Activated CD4-positive, alpha-beta T cell treated with anti-CD3 and anti-CD28 coated beads, Interleukin-2, amount 50 U/mL, for 4 hours (primary cell): ENCODE measurements around the gene GRIN2A.

Experiments
- DNase-seq, 2 experiments: peaks; one replicate each; pipeline ENCODE4 v3.0.0-alpha.2; 2020

GRIN2A gene

DNA sequence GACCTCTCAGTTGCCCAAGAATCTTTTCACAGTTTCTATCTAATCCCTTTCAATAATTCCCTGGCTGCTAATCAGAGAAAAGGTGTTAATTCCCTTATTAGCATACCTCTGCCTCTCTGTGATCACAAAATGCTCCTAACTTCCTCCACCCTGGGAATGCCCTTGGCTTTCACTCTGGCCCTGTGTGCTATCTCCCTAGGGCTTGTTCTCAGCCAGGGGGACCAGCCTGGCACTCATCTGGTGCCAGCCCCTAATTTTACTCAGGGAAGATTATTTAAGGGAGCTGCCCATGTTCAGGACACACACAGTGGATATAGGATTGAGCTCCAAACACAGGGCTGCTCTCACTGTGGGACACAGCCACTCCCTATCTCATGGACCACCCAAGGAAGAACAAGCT lies 225.2 kb downstream of the GRIN2A start:
- no peak for DNase-seq

DNA sequence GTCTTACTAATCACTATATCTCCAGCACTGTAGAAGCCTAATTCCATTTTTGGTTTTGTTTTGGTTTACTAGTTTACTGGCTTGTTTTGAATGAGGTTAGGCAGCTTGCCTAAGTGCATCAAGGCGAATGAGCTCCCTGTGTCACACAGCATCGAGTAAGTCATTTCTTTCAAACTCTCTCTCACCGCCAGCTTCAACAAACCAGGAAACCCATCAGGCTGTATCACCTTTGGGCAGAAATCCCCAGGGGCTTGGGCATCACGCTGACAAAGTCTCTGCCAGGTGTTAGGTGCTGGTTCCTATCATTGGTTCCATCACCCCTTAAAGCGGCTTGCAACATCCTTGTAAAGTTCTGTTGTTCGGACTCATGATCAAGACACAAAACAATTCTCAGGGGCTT lies 226.6 kb downstream of the GRIN2A start:
- no peak for DNase-seq

DNA sequence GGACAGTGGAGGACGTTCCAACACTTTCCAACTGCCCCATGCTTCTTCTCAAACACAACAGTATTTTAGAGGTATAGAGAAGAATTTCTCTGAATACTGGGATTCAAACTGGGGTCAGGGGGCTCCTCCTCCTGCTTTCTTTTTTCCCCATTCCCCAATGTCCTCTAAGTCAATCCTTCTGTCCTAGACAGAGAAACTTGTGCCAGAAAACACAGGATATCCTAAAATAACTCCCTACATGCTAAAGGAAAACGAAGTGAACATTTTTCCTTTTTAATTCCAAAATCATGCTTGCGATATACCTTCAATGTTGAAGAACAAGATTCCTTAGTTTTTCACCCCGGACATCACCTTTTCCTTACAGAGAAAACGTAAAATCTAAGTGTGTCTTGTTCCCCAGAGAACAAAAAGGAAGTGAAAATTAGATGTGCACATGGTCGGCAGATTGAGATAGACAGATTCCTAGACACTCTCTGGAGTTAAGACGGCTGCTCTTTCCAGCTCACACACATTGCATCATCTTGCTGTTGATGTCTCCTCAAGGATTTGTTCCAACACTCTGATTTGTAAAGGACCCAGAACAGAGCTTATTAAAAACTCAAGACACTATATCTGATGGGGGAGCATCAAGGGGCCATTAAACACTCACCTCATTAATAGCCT lies 228.2 kb downstream of the GRIN2A start:
- DNase-seq, result no peak

DNA sequence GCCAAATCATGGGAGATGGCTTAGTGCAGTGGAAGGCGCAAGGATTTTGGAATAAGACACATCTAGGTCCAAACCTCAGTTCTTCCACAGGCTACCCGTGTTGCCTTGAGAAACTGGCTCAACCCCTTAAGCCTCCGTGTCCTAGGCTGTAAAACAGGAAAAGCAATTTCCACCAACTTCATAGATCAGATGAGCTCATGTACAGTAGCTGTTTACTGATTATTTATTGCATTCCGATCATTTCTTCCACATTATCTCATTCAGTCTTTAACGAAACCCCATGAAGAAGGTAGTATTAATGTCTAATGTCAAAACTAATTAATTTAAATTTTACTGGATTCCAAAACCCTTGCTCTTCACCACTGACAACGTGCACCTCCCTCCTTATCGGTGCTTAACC lies 231.6 kb downstream of the GRIN2A start:
- DNase-seq, result no peak

DNA sequence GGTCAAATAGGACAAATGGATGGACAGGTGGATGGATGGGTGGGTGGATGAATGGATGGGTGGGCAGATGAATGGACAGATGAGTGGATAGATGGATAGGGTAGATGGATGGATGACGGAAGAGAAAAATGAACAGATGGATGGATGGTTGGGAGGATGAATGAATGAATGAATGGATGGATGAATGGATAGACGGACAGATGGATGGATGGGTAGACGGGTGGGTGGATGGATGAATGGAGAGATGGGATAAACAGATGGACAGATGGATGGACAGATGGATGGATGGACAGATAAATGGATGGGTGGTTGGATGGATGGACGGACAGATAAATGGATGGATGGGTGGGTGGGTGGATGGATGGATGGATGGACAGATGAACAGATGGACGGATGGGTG lies 232.8 kb downstream of the GRIN2A start:
- no peak for DNase-seq

DNA sequence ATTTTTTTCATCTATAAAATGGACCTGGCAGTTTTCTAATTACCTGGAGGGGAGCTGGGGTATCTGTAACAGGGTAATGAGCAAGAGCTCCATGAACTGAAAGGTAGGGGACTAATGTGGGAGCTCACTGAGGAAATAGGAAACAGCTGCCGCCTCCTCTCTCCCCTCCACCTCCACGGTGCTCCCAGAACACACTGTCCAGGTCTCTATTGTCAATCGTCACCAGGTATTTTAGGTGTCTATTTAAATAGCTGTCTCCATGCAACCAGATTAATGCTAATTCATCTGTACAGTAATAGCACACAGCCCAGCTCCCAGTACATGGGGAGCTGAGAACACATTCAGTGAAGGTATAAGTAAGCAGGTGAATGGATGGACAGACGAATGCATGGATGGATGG lies 233.3 kb downstream of the GRIN2A start:
- no peak for DNase-seq

DNA sequence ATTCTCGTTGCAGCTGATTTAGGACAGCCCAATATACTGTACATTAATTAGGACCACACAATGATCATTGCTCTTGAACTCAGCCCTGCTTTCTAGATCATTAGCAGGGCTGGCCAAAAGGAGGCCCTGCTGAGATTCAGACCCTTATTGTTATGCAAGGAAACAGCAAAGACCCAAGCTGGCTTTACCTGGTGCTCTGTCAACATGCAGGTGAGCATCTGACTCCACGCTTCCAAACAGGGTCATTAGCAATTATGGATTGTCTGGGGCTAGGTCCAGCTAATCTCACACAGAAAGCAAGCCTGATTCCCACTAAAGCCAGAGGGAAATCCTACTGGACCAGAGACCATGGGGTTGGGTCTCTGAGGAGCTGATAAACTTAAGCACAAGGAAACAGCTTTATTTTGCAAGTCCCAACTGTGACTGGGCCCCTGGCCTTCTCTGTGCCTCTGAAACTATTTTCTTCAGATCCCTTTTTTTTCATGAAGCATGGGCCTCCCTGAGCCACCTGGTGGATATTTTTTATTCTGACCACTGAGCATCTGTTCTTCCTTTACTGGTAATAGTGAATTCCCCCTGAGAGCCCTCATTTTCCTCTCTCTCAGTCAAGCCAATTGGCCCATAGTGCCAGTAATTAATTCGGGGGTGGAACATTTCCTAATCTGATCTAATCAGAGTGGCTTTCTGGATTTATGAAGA lies 236.1 kb downstream of the GRIN2A start:
- no peak for DNase-seq

DNA sequence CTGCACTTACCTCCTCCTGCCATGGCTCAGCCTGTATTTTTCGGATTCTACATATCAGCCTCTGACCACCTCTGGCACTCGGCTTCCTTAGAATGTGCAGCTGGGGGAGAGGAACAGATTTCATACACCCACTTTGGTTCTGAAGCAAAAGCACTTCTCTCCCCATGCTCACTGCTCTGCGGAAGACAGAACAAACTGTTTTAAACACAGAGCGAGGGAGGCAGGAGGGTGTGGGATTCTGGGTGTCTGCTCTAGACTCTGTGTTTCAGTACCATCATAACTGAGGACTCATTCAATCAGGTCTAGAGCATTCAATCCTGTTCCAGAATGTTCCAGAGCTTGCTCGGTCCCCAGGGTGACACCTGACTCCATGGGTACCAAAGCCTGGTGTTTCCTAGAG lies 239.1 kb downstream of the GRIN2A start:
- DNase-seq, result no peak

DNA sequence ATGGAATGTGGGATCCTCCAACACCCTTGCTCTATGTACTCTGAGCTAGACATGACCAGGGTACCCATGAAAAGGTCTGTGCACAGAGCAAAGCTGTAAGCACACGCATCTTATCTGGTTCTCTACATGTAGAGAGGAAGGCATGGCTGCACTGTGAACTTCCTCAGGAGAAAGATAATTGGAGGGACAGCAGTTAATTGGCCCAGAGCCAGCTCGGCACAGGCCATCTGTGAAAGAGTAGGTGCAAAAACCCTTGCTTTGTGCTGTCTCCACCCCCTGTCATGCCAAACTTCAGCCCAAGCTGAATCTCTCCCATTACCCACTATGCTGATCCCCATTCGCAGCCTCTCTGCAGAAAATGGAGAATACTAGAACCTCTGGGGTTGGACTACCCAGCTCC lies 241.0 kb downstream of the GRIN2A start:
- DNase-seq, result no peak

DNA sequence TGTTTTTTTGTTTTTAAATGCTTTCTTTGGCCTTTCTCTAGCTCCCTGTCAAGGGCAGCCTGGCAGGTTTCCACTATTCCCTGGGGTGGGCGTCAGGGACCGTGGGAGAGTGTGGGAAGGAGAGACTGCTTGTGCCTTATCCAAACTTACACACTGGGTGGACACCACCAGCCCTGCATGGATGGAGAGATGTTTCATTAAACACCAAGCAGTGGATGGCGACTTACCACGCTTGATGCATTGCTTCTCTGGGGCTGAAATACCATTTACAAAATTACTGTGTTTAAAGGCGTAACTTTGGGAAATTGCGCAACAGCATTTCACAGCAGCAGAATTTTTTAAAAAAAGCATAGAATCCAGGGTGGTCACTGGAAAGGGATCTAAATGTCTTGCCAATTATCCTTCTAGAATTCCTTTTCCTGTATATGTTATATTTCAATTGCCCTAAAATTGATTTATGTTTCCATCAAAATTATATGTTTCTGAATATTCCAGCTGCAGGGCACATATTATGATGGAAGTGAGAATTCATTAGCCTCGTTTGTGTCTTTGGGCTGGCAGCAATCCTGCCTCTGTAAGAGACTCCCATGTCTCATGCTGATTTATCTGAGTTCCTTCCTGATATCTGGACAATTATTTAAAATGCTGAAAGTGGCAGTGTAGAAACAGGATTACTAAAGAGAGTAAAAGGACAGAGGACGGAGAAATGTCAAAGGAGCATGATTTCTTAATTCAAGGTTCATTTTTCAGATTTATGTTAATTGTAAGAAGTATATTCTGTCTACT lies 247.3 kb downstream of the GRIN2A start:
- DNase-seq, result no peak

DNA sequence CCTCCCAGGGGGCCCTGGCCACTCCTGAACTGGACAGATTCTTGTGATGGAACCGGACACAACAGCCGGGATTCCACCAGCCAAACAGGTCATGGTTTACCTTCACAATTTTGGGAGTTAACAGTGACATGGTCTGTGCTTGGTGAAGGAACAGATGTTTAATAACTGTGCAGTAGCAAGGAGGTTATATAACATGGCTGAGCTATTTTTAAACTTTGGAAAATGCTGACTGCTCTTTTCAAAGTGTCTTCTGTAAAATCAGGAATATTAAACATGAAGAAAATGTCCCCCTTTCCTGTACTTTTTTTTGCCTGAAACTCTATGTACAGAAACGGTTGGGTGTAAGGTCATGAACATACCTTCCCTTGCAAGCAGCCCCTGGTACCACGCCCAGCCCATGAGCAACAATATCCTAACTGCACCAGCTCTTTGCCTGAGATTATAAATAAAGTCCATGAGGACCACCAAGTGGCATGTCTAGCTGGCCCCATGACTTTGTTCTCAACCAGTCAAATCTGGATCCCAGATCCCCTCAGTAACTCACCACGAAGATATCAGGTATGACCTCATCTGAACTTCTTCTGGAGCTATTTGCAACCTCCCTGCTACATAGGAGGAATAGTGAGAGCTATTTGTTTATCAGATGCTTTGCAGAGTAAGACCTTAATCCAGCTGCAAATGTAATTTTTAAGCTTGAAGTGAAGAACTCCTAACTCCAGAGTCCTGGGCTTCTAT lies 249.1 kb downstream of the GRIN2A start:
- DNase-seq, result no peak

DNA sequence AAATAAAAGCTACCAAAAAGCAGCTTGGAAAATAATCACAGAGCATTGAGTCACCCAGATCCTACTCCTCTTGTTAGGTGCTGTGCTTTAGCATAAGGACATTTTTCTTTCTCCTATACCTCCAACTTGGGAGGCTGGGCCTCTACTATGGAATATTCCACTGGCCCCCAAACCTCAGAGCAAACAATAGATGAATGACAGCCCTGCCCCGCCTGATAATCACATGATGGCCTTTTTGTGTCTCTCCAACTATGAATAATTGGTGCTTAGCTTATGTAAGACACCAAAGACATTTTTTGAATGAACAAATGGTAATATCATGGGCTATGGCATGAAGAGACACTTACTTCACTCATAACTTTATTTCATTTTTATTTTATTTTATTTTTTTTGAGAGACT lies 250.2 kb downstream of the GRIN2A start:
- DNase-seq, result no peak

DNA sequence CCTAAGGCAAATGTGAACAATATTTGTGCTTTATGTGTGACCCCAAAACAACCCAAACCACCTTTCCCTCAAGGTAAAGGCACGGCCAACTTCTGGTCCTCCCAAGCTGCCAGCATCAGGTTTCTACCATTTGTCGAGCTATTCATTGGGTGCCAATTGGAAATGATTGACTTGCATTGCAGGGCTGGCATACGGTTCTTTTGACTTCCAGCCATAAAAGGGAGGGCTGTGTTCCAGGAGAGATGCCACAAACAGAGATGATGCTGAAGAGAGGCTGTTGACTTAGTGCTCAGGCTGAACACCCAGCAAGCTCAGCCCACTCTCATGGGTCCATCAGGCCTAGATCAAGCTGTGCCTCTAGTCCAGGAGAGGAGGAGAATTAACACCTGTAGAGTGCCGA lies 252.4 kb downstream of the GRIN2A start:
- no peak for DNase-seq

DNA sequence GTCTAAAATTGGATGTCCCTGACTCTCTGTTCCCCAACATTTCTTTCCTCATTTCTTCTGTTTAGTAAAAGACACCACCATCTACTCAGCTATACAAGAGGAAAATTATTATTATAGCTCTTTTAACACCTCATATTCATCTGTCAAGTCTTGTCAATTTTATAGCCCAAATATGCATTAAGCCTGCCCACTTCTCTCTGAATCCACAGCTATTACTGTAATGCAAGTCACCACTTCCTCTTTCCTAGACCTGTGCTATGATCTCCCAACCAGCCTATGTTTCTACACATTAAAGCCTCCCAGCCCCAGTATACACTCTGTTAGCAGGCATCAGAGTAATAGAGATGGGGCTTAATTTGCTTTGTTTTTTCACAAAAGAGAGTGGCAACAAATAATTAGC lies 252.9 kb downstream of the GRIN2A start:
- no peak for DNase-seq

DNA sequence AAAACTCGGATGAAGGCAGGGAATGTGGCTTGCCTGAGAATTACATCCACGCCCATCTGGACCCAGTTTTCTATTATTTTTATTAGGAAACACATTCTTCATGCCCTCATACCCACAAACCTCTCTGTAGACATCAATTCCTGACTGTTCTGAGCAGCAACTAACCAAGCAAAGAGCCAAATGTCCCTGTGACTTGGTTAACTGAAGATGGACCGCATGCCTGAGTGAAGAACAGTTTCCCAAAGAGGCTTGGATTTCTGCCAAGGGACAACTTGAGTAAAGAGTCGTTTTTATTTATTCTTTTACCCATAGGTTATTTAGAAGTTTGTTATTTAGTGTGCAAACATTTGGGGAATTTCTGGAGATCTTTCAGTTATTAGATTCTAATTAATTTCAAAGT lies 259.8 kb downstream of the GRIN2A start:
- DNase-seq, result no peak

DNA sequence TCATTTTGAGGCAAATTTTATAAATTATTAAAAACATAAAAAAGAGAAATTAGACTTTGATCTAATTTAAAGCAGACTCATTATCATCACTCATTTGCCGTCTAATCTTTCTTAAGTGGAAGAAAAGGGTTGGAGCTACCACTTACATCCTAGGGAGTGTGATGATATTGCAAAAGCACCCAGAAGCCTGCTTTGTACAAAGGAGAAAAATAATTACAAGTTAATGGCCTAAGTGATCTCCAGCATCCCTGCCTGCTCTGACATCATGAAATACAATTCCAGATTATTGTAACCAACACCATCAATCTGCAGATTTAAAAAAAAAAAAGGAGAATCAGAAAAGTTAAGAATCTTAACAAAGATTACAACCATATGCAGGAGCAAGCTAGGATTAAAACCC lies 260.2 kb downstream of the GRIN2A start:
- DNase-seq, result no peak

DNA sequence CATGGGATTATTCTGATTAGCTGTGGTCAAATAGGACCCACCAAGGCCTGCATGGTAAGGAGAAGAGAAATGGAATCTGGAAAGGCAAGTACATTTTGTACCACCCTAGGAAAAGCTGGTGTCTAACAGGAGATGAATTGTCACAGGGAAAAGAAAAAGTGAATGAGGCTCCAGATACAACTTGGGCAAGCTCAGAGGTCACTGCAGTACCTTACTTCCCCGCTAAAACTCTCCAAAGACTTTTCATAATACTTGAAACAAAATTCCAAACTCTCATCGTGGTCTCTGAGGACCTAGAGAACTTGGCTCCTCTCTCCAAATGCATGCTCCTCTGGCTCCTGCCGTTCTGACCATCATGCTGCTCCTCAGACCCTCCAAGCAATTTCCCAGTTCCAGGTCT lies 262.8 kb downstream of the GRIN2A start:
- no peak for DNase-seq

DNA sequence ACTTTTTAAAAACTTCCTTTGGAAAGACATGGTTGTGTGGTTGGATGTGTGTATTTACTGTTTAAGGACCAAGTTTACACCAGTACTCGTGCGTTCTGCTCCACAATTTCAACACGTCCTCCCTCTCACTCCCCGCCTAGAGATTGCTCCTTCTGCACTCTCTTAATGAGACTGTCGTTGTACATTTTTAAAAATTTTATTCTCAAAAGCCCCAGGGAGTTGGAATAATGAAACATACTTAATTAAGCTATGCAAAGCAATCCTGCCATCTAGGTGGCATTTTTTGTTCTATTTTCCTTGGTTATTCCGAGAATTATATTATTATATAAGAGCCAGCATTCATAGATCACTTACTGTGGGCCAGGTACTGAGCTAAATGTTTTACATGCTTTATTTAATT lies 264.5 kb downstream of the GRIN2A start:
- no peak for DNase-seq

DNA sequence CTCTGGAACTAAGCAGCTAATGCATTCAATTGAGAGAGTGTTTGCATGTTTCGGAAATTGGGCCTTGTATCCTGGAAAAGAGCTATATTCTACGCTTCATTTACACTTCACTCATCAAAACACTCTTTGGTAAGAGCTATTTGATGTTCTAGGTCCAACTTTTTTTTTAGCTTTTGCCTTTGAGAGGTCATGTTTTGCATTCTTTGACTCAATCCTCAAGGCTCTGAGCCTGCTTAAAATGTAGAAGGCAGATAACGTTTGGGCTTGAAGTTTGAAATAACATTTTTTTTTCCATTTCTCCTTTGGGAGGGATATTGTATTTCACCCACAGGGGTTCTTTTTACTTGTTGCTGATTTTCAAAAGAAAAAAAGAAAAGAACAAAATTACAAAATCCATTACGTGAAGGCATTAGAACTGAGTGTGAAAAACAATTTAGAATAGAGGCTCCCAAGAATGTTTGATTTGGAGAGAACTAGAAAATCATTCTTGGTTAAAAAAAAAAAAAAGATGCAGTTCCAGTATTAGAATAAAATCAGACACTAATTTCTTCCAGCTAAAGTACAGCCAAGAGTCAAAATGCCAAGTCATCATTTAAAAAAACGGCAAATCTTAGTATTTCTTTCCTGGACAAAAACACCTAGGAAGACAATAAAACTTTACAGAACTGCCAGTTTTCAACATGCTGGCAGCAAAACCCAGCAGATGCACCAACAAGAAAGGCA lies 268.5 kb downstream of the GRIN2A start:
- DNase-seq, result no peak

DNA sequence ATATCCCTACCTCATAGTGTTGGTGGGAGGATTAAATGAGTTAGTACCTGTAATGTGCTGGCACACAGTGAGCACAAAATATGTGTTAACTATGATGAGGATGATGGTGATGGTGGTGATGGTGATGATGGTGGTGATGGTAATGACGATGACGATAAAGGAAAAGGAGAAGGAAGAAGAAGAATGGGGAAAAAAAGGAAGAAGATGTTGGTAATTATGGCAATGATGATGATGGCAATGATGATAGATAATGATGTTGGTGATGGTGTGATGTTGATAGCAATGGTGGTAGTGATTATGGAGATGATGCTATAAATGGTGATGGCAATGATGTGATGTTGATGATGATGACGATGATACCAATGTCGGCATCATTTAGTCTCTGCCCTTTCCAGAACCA lies 270.2 kb downstream of the GRIN2A start:
- DNase-seq, result no peak

DNA sequence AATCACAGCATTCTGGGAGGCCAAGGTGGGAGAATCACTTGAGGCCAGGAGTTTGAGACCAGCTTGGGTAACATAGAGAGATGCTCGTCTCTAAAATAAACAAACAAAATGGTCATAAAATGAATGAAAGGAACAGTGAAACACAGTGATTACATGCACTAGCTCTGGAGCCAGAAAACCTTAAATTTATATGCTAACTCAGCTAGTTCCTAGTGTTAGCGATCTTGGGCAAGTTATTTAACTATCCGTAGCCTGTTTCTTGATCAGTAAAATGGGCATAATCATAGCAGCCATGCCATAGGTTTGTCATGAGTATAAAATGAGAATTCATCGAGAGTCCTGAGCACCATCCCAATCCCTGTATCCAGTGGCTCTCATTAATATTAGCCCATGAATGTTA lies 271.0 kb downstream of the GRIN2A start:
- no peak for DNase-seq

DNA sequence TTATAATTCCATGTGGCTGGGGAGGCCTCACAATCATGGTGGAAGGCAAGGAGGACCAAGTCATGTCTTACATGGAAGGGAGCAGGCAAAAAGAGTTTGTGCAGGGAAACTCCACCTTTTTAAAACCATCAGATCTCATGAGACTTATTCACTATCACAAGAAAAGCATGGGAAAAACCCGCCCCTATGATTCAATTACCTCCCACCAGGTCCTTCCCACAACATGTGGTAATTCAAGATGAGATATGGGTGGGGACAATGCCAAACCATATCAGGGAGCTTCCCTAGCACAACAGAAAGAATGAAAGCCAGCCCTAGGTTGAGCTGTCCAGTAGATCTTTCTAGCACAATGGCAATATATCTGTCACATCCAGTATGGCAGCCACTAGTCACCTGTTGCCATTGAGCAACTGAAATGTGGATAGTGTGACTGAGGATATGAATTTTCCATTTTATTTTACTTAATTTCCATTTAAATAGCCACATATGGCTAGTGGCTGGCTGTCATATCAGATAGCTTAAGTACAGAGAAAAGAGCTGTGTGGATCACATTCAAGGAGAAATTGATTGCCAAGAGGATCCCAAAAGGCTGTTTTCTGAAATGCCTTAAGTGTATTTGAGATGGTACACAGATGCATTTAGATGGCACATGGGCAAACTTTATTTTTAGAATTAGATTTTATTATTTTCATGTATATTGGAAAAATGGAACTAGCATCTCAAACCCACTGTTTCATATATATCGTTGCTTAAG lies 273.0 kb downstream of the GRIN2A start:
- no peak for DNase-seq
